Mammary epithelial cell (primary cell): ENCODE results near the gene MC4R.

Experiments used
- CTCF ChIP-seq, 2 donors: IDR thresholded peaks in 1 of 2; conservative IDR thresholded peaks in 1 of 2; 2 replicates each; pipeline ENCODE4 v1.5.1; 2011 to 2012; ENCODE audit warnings: inconsistent platforms in 2 of 2, low read length in 2 of 2, mild to moderate bottlenecking in 2 of 2, control low read depth in 1 of 2, low read depth in 1 of 2; ENCODE audit not compliant: insufficient read depth in 1 of 2; ENCODE audit errors: extremely low read depth in 1 of 2
- EZH2 ChIP-seq: IDR thresholded peaks from 2 replicates; pipeline ENCODE4 v1.6.1; 2012; ENCODE audit warnings: low read length, inconsistent platforms, borderline replicate concordance

- no peak for TF ChIP-seq CTCF (conservative IDR thresholded peaks at IDR 0.05 in 1 of 2, IDR thresholded peaks at IDR 0.05 in 1 of 2; ENCODE audit: extremely low read depth in 1 of 2, insufficient read depth in 1 of 2, low read depth in 1 of 2, low read length in 2 of 2)
- no peak for TF ChIP-seq EZH2
These were observed 11.3 kb upstream of the MC4R start for GRCh38 chr18:60383893-60384292.
